ENCODE measurements around the gene ZNF474.

The ZNF474 gene

GRCh38 chr5:122182491-122182921, 53.2 kb downstream of the ZNF474 start:
- no peak overlapping the region for H3K4me2 ChIP-seq
- 0 out of 22 replicates have a peak, but pooled peaks cover 0 to 4% (median 0%) of the 10 kb centered on the region in 11 experiments for H3K9me3 ChIP-seq (replicated peaks in 1 of 11)
- no peaks in the 10 kb centered on the region for H4K20me1 ChIP-seq
- H3K4me3 ChIP-seq: no peak overlapping the region
- no peak for TF ChIP-seq Cebpa-rat (IDR thresholded peaks at IDR 0.05)
- H3K27me3 ChIP-seq: no peaks in the 10 kb centered on the region
- H3K4me1 ChIP-seq: no peaks in the 10 kb centered on the region
- H3K9ac ChIP-seq: no peak overlapping the region
- H3K27ac ChIP-seq: no peak overlapping the region
- H3K36me3 ChIP-seq: no peaks in the 10 kb centered on the region

GRCh38 chr5:122183098-122183787, 53.9 kb downstream of the ZNF474 start:
- H3K4me2 ChIP-seq: no peak overlapping the region
- no peak overlapping the region for H3K9ac ChIP-seq
- H3K27ac ChIP-seq: no peak overlapping the region

GRCh38 chr5:122183788-122184170, 54.4 kb downstream of the ZNF474 start:
- no peaks in the 10 kb centered on the region for H3K4me1 ChIP-seq
- H3K36me3 ChIP-seq: no peaks in the 10 kb centered on the region
- TF ChIP-seq Cebpa-rat (IDR thresholded peaks at IDR 0.05): no peak
- no peak overlapping the region for H3K4me3 ChIP-seq
- H4K20me1 ChIP-seq: no peaks in the 10 kb centered on the region
- 0 out of 22 replicates have a peak, but pooled peaks cover 0 to 4% (median 0%) of the 10 kb centered on the region in 11 experiments for H3K9me3 ChIP-seq (replicated peaks in 1 of 11)
- H3K4me2 ChIP-seq: no peak overlapping the region
- no peak overlapping the region for H3K27ac ChIP-seq
- H3K27me3 ChIP-seq: no peaks in the 10 kb centered on the region
- H3K9ac ChIP-seq: no peak overlapping the region

More at GRCh38 chr5:122183098-122183787, 53.9 kb downstream of the ZNF474 start:
- Histone ChIP-seq H3K9me3 (replicated peaks in 1 of 11) (0 out of 22 replicates have a peak, but pooled peaks cover 0 to 4% (median 0%) of the 10 kb centered on the region in 11 experiments), H4K20me1 (no peaks in the 10 kb centered on the region), H3K27me3 (no peaks in the 10 kb centered on the region), H3K36me3 (no peaks in the 10 kb centered on the region), H3K4me3 (no peak overlapping the region), H3K4me1 (no peaks in the 10 kb centered on the region)
- TF ChIP-seq Cebpa-rat (IDR thresholded peaks at IDR 0.05): no peak

GRCh38 chr5:122184676-122185255, 55.4 kb downstream of the ZNF474 start:
- Histone ChIP-seq H3K9me3 (replicated peaks in 1 of 11) (no peaks in the 10 kb centered on the region), H3K9ac (no peak overlapping the region), H3K4me2 (no peak overlapping the region), H3K36me3 (no peaks in the 10 kb centered on the region), H3K4me1 (no peaks in the 10 kb centered on the region), H4K20me1 (no peaks in the 10 kb centered on the region), H3K27me3 (no peaks in the 10 kb centered on the region), H3K27ac (no peak overlapping the region), H3K4me3 (no peak overlapping the region)
- TF ChIP-seq Cebpa-rat (IDR thresholded peaks at IDR 0.05): no peak

- Histone ChIP-seq H4K20me1 (no peaks in the 10 kb centered on the region), H3K4me3 (no peak overlapping the region), H3K27me3 (no peaks in the 10 kb centered on the region), H3K4me1 (no peaks in the 10 kb centered on the region), H3K36me3 (no peaks in the 10 kb centered on the region), H3K4me2 (no peak overlapping the region), H3K27ac (no peak overlapping the region), H3K9ac (no peak overlapping the region), H3K9me3 (replicated peaks in 1 of 11) (no peaks in the 10 kb centered on the region)
- no peak for TF ChIP-seq Cebpa-rat (IDR thresholded peaks at IDR 0.05)
These were observed 58.1 kb downstream of the ZNF474 start for GRCh38 chr5:122187426-122187825.

GRCh38 chr5:122190156-122190555, 60.8 kb downstream of the ZNF474 start:
- H3K4me3 ChIP-seq: no peak overlapping the region
- no peaks in the 10 kb centered on the region for H4K20me1 ChIP-seq
- H3K27me3 ChIP-seq: no peaks in the 10 kb centered on the region
- no peak for TF ChIP-seq Cebpa-rat (IDR thresholded peaks at IDR 0.05)
- H3K4me1 ChIP-seq: no peaks in the 10 kb centered on the region
- H3K9me3 ChIP-seq (replicated peaks in 1 of 11): no peaks in the 10 kb centered on the region
- no peak overlapping the region for H3K4me2 ChIP-seq
- H3K27ac ChIP-seq: no peak overlapping the region
- no peak overlapping the region for H3K9ac ChIP-seq
- no peaks in the 10 kb centered on the region for H3K36me3 ChIP-seq

- no peak for TF ChIP-seq Cebpa-rat (IDR thresholded peaks at IDR 0.05)
- H3K9ac ChIP-seq: no peak overlapping the region
- no peak overlapping the region for H3K4me3 ChIP-seq
- no peaks in the 10 kb centered on the region for H4K20me1 ChIP-seq
- no peaks in the 10 kb centered on the region for H3K9me3 ChIP-seq (replicated peaks in 1 of 11)
- H3K4me2 ChIP-seq: no peak overlapping the region
- H3K36me3 ChIP-seq: no peaks in the 10 kb centered on the region
- H3K4me1 ChIP-seq: no peaks in the 10 kb centered on the region
- no peak overlapping the region for H3K27ac ChIP-seq
- H3K27me3 ChIP-seq: no peaks in the 10 kb centered on the region
These were observed 63.5 kb downstream of the ZNF474 start for GRCh38 chr5:122192497-122193496.

GRCh38 chr5:122195802-122196394, 66.6 kb downstream of the ZNF474 start:
- no peaks in the 10 kb centered on the region for H3K36me3 ChIP-seq
- TF ChIP-seq Cebpa-rat (IDR thresholded peaks at IDR 0.05): no peak
- H3K4me3 ChIP-seq: no peak overlapping the region
- H3K4me2 ChIP-seq: no peak overlapping the region
- H3K27me3 ChIP-seq: no peaks in the 10 kb centered on the region
- no peak overlapping the region for H3K27ac ChIP-seq
- H3K4me1 ChIP-seq: no peaks in the 10 kb centered on the region
- no peaks in the 10 kb centered on the region for H3K9me3 ChIP-seq (replicated peaks in 1 of 11)
- H4K20me1 ChIP-seq: no peaks in the 10 kb centered on the region
- H3K9ac ChIP-seq: no peak overlapping the region

- Histone ChIP-seq H3K4me1 (no peaks in the 10 kb centered on the region), H3K9ac (no peak overlapping the region), H3K27me3 (no peaks in the 10 kb centered on the region), H3K9me3 (replicated peaks in 1 of 11) (no peaks in the 10 kb centered on the region), H3K4me3 (no peak overlapping the region), H3K4me2 (no peak overlapping the region), H4K20me1 (no peaks in the 10 kb centered on the region), H3K27ac (no peak overlapping the region), H3K36me3 (no peaks in the 10 kb centered on the region)
- no peak for TF ChIP-seq Cebpa-rat (IDR thresholded peaks at IDR 0.05)
These were observed 69.8 kb downstream of the ZNF474 start for GRCh38 chr5:122199146-122199545.

Measured in BLaER1 treated with 17β-estradiol and CSF1 and Interleukin-3, amounts not matched to agents 10 nM and 100 nM (cell line).